CD14-positive monocyte (primary cell): ENCODE results near the gene CCDC3. TPM values are rescaled to one million over a fixed set of nuclear protein-coding genes. Genes with fewer than 3 reads are reported as not detected.

Source experiments
- DNase-seq, 3 donors: peaks; one replicate each; pipeline ENCODE4 v3.0.0-alpha.2; 2011 to 2022
- H2AFZ ChIP-seq: 2 replicates; pipeline ENCODE4 v1.6.0; 2012; ENCODE audit warnings: mild to moderate bottlenecking, low read depth, low read length, inconsistent platforms; ENCODE audit not compliant: insufficient read depth, poor library complexity, severe bottlenecking
- H3K27ac ChIP-seq, 2 donors: 1 replicate in 1 of 2; 2 replicates in 1 of 2; pipeline ENCODE4 v1.5.1; 2012 to 2013; ENCODE audit warnings: low read length in 2 of 2, control low read depth in 1 of 2, inconsistent platforms in 1 of 2, low read depth in 1 of 2, mild to moderate bottlenecking in 1 of 2
- H3K27me3 ChIP-seq, 2 donors: one replicate each; pipeline versions ENCODE4 v1.6.0 to v1.6.1; 2011 to 2013; ENCODE audit warnings: low read length in 2 of 2; ENCODE audit not compliant: control insufficient read depth in 2 of 2, insufficient read depth in 2 of 2
- H3K36me3 ChIP-seq, 2 donors: replicated peaks in 1 of 2; 1 replicate in 1 of 2; 2 replicates in 1 of 2; pipeline versions ENCODE4 v1.5.1 to v1.6.1; 2012 to 2013; ENCODE audit warnings: low read length in 2 of 2, control low read depth in 1 of 2, inconsistent platforms in 1 of 2, mild to moderate bottlenecking in 1 of 2; ENCODE audit not compliant: insufficient read depth in 2 of 2, control insufficient read depth in 1 of 2
- H3K4me1 ChIP-seq, 2 donors: 1 replicate in 1 of 2; 2 replicates in 1 of 2; pipeline versions ENCODE4 v1.5.1 to v1.6.1; 2012 to 2013; ENCODE audit warnings: low read length in 2 of 2, control low read depth in 1 of 2, inconsistent platforms in 1 of 2, mild to moderate bottlenecking in 1 of 2, moderate library complexity in 1 of 2; ENCODE audit not compliant: insufficient read depth in 2 of 2, control insufficient read depth in 1 of 2
- H3K4me2 ChIP-seq: replicated peaks from 2 replicates; pipeline ENCODE3; 2012; ENCODE audit warnings: low read length, moderate library complexity, mild to moderate bottlenecking; ENCODE audit not compliant: poor library complexity, severe bottlenecking; ENCODE audit errors: extremely low read depth
- H3K4me3 ChIP-seq, 3 experiments: fragments of 200-600 bp in 1 of 3; sonication (generic) in 1 of 3; replicated peaks in 1 of 3; 1 replicate in 2 of 3; 2 replicates in 1 of 3; pipeline ENCODE4 v1.5.1; 2011 to 2013; ENCODE audit warnings: low read length in 3 of 3, mild to moderate bottlenecking in 3 of 3, control low read depth in 2 of 3, low read depth in 2 of 3, inconsistent platforms in 1 of 3, moderate library complexity in 1 of 3
- H3K79me2 ChIP-seq: 2 replicates; pipeline ENCODE4 v1.6.0; 2012; ENCODE audit warnings: mild to moderate bottlenecking, control low read depth, inconsistent platforms, low read length, moderate library complexity; ENCODE audit not compliant: insufficient read depth
- H3K9ac ChIP-seq: 2 replicates; pipeline ENCODE4 v1.6.0; 2017; ENCODE audit warnings: low read length, mild to moderate bottlenecking; ENCODE audit not compliant: insufficient read depth, poor library complexity, severe bottlenecking
- H3K9me3 ChIP-seq, 2 donors: replicated peaks in 1 of 2; 1 replicate in 1 of 2; 2 replicates in 1 of 2; pipeline versions ENCODE4 v1.5.1 to v1.6.1; 2012 to 2013; ENCODE audit warnings: low read length in 2 of 2, control low read depth in 1 of 2; ENCODE audit not compliant: control insufficient read depth in 1 of 2, insufficient read depth in 1 of 2
- H4K20me1 ChIP-seq: 2 replicates; pipeline ENCODE4 v1.6.0; 2012; ENCODE audit warnings: mild to moderate bottlenecking, low read length, control low read depth, moderate library complexity; ENCODE audit not compliant: insufficient read depth
- H3K27ac Mint-ChIP-seq, 7 donors: one replicate each; pipeline ENCODE4 v1.8.0; 2020; ENCODE audit warnings: mild to moderate bottlenecking in 7 of 7, mixed read lengths in 7 of 7, moderate library complexity in 6 of 7, inconsistent platforms in 2 of 7
- H3K27me3 Mint-ChIP-seq, 3 donors: one replicate each; pipeline ENCODE4 v1.8.0; 2021 to 2022; ENCODE audit warnings: low read depth in 3 of 3, mild to moderate bottlenecking in 3 of 3, mixed read lengths in 3 of 3, moderate library complexity in 3 of 3, inconsistent platforms in 1 of 3
- H3K36me3 Mint-ChIP-seq, 2 donors: one replicate each; pipeline ENCODE4 v1.8.0; 2020; ENCODE audit warnings: mixed read lengths in 2 of 2, inconsistent platforms in 1 of 2, mild to moderate bottlenecking in 1 of 2
- H3K4me1 Mint-ChIP-seq: one replicate; pipeline ENCODE4 v1.8.0; 2020; ENCODE audit warnings: mild to moderate bottlenecking, mixed read lengths
- H3K4me3 Mint-ChIP-seq, 2 donors: one replicate each; pipeline ENCODE4 v1.8.0; 2020; ENCODE audit warnings: mild to moderate bottlenecking in 2 of 2, mixed read lengths in 2 of 2, moderate library complexity in 1 of 2
- H3K9me3 Mint-ChIP-seq, 7 donors: one replicate each; pipeline ENCODE4 v1.8.0; 2020 to 2022; ENCODE audit warnings: mixed read lengths in 7 of 7, mild to moderate bottlenecking in 6 of 7, moderate library complexity in 6 of 7, inconsistent platforms in 2 of 7
- WGBS: methylation state at CpG from one replicate; pipeline ENCODE4 v1.1.5; 2013; ENCODE audit warnings: missing lambda C conversion rate; ENCODE audit not compliant: insufficient coverage; 5-methylcytosine and 5-hydroxymethylcytosine counted together
- intact Hi-C, 2 donors: fragments of 100-400 bp; cut with micrococcal nuclease; formaldehyde crosslinking; loops; one replicate each; pipeline versions ENCODE4 v1.15.0 to v1.15.1; 2023
- polyA plus RNA-seq, 3 donors: library from polyadenylated mRNA; depleted of rRNA in 1 of 3; unstranded in 2 of 3; stranded (reverse) in 1 of 3; fragments of 300-500 nt in 2 of 3; fragments of >200 nt in 1 of 3; fragmentation: Illumina TruSeq in 2 of 3; gene quantifications; 1 replicate in 2 of 3; 2 replicates in 1 of 3; pipeline ENCODE4 v1.2.3, GENCODE V29; 2012 to 2021
- TF ChIP-seq, protein P1 (sequence below): fragments of 200-600 bp; IDR thresholded peaks from one replicate; pipeline ENCODE4 v1.8.0; 2022; ENCODE audit warnings: antibody characterized with exemption, mild to moderate bottlenecking

CCDC3 gene
- polyA plus RNA-seq, 3 donors = not detected

DNA sequence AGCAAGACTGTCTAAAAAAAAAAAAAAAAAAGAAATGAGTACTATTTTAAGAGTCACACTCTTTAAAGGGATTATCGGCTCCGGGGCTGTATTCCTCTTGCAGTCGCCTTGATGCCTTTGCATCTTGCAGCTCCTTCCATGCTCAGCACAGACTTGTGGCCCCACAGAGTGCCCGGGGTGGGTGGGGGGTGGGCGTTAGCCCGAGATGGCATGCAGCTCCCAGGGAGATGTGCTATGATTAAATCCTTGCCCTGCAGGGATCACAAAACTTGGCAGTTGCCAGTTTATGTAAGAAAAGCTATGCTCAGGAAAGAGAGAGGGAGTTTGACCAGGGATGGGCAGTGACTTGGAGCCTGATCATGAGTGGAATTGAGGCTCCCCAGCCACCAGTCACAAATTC, 81.9 kb downstream of the CCDC3 start:
- H2AFZ ChIP-seq = no peak overlapping the region
- H3K4me2 ChIP-seq = no peak overlapping the region
- Mint-ChIP-seq H3K9me3 (peaks cover 0 to 5% (median 2%) of the 10 kb centered on the region in 7 donors), H3K4me3 (no peak overlapping the region), H3K36me3 (no peaks in the 10 kb centered on the region), H3K27me3 (peaks cover 0 to 2% (median 0%) of the 10 kb centered on the region in 3 donors), H3K27ac (no peak overlapping the region), H3K4me1 (no peaks in the 10 kb centered on the region)
- H3K27me3 ChIP-seq = no peaks in the 10 kb centered on the region
- H4K20me1 ChIP-seq = no peaks in the 10 kb centered on the region
- H3K36me3 ChIP-seq = no peaks in the 10 kb centered on the region
- no peaks in the 10 kb centered on the region for H3K4me1 ChIP-seq
- intact Hi-C loops = no loop called here
- WGBS = 92% methylated on average over 5 of the region's 6 CpGs
- peaks cover 0 to 1% of the 10 kb centered on the region in 2 donors for H3K9me3 ChIP-seq
- H3K4me3 ChIP-seq = no peak overlapping the region
- TF ChIP-seq, protein P1, sequence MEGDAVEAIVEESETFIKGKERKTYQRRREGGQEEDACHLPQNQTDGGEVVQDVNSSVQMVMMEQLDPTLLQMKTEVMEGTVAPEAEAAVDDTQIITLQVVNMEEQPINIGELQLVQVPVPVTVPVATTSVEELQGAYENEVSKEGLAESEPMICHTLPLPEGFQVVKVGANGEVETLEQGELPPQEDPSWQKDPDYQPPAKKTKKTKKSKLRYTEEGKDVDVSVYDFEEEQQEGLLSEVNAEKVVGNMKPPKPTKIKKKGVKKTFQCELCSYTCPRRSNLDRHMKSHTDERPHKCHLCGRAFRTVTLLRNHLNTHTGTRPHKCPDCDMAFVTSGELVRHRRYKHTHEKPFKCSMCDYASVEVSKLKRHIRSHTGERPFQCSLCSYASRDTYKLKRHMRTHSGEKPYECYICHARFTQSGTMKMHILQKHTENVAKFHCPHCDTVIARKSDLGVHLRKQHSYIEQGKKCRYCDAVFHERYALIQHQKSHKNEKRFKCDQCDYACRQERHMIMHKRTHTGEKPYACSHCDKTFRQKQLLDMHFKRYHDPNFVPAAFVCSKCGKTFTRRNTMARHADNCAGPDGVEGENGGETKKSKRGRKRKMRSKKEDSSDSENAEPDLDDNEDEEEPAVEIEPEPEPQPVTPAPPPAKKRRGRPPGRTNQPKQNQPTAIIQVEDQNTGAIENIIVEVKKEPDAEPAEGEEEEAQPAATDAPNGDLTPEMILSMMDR = no peak
- H3K79me2 ChIP-seq = no peaks in the 10 kb centered on the region
- no peak overlapping the region for H3K9ac ChIP-seq
- no peak overlapping the region for H3K27ac ChIP-seq
- DNase-seq = no peak

DNA sequence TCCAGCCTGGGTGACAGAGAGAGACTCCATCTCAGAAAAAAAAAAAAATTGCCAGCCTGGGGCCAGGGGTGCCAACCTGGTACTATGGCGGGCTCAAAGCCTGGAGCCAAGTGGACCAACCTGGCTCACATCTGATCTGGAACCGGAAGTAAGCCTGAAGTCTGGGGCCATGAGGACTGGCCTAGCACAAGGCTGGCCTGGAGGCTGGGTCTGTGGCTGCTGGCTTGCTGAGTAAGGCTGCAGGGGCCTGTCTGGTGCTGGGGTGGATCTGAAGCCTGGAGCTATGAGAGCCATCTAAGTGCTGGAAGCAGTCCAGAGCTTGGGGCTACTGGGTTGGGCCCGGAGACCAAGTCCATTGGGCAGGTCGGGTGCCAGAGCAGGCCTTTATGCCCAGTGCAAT, 84.9 kb downstream of the CCDC3 start:
- peaks cover 0 to 2% (median 0%) of the 10 kb centered on the region in 3 donors for H3K27me3 Mint-ChIP-seq
- Histone ChIP-seq H3K27me3 (no peaks in the 10 kb centered on the region), H3K27ac (no peak overlapping the region), H3K9me3 (no peaks in the 10 kb centered on the region), H4K20me1 (no peaks in the 10 kb centered on the region), H3K4me1 (no peaks in the 10 kb centered on the region), H3K4me2 (no peak overlapping the region), H3K36me3 (no peaks in the 10 kb centered on the region), H3K79me2 (no peaks in the 10 kb centered on the region), H2AFZ (no peak overlapping the region), H3K4me3 (no peak overlapping the region), H3K9ac (no peak overlapping the region)
- WGBS = 98% methylated on average over 4 of the region's 4 CpGs
- TF ChIP-seq, protein P1 = no peak
- no peak overlapping the region for H3K4me3 Mint-ChIP-seq
- H3K36me3 Mint-ChIP-seq = no peaks in the 10 kb centered on the region
- peaks cover 0 to 6% (median 4%) of the 10 kb centered on the region in 7 donors for H3K9me3 Mint-ChIP-seq
- no peaks in the 10 kb centered on the region for H3K4me1 Mint-ChIP-seq
- intact Hi-C loops = no loop called here
- DNase-seq = no peak
- no peak overlapping the region for H3K27ac Mint-ChIP-seq
